ENCODE measurements around the gene PRKN.

DNA sequence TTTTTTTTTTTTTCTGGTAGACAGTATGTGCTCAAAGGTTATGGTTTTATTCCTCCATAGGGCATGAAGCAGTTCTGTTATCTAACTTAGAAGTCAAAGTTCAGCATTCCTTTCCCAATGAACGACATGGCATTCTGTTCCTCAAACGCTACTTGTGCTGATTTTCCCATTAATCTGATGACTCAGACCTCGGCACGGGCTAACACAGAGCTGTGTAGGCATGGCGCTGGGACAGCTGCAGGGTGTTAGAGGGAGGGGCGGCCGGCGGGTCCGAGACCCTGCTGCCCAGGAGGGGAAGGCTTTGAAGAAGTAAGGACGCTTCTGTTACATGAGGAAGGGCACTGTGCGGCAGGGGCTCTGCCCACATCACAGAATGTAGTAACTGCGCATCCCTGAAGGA is 1360.1 kb downstream of the PRKN start:
- TF ChIP-seq, protein P1, sequence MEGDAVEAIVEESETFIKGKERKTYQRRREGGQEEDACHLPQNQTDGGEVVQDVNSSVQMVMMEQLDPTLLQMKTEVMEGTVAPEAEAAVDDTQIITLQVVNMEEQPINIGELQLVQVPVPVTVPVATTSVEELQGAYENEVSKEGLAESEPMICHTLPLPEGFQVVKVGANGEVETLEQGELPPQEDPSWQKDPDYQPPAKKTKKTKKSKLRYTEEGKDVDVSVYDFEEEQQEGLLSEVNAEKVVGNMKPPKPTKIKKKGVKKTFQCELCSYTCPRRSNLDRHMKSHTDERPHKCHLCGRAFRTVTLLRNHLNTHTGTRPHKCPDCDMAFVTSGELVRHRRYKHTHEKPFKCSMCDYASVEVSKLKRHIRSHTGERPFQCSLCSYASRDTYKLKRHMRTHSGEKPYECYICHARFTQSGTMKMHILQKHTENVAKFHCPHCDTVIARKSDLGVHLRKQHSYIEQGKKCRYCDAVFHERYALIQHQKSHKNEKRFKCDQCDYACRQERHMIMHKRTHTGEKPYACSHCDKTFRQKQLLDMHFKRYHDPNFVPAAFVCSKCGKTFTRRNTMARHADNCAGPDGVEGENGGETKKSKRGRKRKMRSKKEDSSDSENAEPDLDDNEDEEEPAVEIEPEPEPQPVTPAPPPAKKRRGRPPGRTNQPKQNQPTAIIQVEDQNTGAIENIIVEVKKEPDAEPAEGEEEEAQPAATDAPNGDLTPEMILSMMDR (conservative IDR thresholded peaks at IDR 0.05) = no peak
- no peak for TF ChIP-seq EZH2 (IDR thresholded peaks at IDR 0.05; ENCODE audit: low read depth)
